GOT3 (cell line): ENCODE data around the gene ESPN.
"Not testable (repeated sequence)": the region's sequence is repeated elsewhere in the genome, so short reads cannot be mapped to it uniquely, and the experiment has no call there.

Experiments used
- DNase-seq: peaks from one replicate; lab custom pipeline; 2025; ENCODE audit warnings: mixed read lengths; lab: John Stamatoyannopoulos, UW

ESPN gene

DNA sequence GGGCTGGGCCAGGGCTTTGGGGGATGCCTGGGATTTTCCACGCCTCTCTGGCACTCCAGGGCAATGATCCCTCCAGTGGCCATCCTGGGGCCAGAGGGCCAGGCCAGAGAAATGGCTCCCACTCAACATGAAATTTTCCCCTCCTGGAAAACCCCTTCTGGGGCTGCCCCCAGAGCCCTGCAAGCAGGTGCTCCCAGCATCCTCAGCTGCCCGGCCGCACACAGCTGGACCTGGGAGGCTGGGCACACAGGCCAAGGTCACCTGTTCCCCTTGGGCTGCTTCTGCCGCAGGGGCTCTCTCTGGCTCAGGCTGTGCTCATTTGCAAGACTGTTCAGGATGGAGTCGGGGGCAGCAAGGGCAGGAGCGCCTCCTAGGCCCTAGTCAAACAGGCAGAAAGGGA is 3.9 kb downstream of the ESPN start:
- not testable (repeated sequence) for DNase-seq

- DNase-seq = not testable (repeated sequence)
These were observed 5.3 kb downstream of the ESPN start for GRCh38 chr1:6429660-6430411.

DNA sequence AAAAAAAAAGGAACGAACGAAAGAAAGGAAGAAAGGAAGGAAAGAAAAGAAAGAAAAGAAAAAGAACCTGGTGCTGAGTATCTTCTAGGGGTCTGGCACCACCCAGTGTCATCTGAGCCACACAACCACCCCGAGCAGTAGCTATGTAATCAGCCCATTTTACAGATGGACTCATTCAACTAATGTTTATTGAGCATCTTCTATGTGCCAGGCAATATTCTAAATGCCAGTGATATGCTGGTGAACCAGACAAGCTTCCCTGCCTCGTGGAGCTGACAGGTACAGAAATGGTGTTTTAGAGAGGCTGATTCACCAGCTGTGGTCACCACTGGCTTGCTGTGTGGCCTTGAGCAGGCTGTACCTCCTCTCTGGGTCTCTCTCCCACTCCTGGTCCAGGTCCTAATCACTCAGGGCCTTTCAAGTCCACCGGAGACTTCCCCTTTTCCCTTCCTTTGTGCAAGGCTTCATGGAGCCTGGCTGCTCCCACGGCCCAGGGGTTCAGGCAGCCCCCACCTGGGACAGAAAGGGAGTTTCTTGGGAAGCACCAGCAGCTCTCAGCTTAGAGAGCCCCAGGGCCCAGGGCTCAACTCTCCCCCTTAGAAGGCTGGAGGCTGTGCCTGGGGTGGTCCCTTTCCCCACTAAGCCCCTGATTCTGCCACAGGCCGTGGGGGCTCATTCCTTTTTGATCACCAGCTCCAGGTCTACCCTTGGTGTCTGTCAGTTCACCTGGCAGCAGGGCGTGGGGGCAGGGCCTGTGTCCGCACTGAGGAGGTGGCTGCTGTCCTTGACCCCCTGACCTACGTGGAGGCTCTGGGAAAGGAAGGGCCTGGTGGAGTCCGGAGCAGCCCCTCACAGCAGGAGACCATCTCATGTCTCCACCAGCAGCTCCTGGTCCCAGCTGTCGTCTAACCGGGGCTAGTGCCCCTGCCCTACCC is 7.3 kb downstream of the ESPN start:
- not testable (repeated sequence) for DNase-seq

DNA sequence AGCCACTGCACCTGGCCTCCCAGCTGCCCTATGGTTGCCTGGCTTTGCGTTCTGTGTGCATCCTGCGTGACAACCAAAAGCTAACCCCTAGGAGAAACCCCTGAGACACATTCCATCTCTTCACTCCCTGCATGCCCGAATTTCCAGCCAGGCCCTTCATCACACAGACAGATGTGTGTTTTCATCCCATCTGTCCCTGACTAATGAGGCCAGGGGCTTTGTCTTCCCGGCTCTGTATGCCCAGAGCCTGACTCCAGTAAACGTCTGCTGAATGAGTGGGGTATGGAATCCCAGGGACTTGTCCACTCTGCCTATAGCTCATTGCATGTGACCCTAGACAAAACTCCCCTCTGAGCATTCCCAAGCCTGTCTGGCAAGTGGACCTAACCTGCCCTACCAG is 9.6 kb downstream of the ESPN start:
- no peak for DNase-seq

DNA sequence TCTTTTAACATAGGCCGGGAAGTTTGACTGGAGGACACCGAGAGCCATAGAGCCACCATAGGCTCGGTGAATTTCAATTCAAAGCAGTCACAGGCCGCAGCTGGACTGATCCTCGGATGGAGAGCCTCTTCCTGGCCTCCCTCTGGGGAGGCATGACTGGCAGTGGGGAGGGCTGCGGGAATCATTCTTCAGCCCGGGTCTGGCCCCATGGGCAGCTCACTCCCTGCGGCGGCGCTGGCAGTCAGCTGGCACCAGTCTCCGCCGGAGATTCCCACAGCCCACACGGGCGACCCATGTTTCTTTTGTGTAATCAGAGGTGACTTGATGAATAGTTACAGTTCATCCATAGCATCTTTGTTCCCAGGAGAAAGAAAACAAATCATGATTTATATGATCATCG is 10.6 kb downstream of the ESPN start:
- no peak for DNase-seq

- DNase-seq = no peak
These were observed 11.0 kb downstream of the ESPN start for GRCh38 chr1:6435547-6435946.

- not testable (repeated sequence) for DNase-seq
These were observed 11.7 kb downstream of the ESPN start for GRCh38 chr1:6436277-6436676.

DNA sequence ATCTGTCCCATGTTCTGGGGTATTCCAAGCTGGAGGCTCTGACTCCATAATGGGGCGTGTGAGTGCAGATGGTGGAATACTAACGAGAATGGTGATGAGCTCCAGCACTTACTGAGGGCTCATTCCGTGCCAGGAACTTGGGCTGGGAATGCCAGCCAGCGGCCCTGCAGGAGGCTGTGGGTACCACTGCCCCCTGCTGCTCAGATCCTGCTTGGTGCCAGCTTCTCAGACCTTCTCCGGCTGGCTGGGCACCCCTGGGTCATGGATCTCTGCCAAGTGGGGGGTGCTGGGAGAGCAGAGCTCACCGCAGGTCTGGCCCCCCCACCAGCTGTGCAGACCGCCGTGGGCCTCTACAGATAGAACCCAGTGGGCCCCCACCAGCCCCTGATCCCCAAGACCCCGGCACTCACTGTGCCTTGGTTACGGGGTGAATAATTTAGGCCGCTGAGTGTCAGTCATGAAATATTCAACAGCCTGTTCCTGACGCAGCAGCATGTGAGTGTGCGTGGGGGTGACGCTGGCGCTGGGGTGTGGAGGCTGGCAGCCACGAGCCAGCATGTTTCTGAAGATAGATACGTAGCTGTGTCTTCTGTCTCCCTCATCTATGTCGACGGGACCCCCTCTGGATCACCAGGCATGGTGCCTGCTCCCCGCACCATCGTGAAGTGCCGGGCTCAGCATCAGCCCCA is 12.6 kb downstream of the ESPN start:
- DNase-seq = not testable (repeated sequence)

DNA sequence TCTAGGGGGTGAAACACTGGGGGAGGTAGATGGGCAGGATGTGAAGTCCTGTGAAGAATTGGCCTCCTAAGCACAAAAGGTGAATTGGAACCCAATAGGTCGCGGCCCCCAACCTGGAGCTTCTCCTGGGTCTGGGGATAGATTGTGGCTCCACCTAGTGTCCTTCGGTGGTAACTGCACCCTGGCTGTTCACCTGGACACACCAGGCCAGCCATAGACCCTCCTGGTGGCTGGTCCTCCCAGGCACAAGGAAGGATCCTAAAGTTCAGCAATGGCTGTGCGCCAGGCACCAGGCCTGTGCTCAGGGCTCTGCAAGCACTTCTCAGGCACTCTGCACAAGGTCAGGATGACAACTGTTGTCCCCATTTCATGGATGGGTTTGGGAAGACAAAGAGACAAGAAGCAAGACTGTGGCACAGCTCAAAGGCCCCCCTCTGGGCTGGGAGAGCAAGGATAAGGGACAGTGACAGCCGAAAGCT is 13.5 kb downstream of the ESPN start:
- no peak for DNase-seq

GRCh38 chr1:6440198-6441126 is 15.9 kb downstream of the ESPN start:
- no peak for DNase-seq

- DNase-seq = no peak
These were observed 17.0 kb downstream of the ESPN start for GRCh38 chr1:6441586-6441985.

- no peak for DNase-seq
These were observed 19.0 kb downstream of the ESPN start for GRCh38 chr1:6443339-6444115.

DNA sequence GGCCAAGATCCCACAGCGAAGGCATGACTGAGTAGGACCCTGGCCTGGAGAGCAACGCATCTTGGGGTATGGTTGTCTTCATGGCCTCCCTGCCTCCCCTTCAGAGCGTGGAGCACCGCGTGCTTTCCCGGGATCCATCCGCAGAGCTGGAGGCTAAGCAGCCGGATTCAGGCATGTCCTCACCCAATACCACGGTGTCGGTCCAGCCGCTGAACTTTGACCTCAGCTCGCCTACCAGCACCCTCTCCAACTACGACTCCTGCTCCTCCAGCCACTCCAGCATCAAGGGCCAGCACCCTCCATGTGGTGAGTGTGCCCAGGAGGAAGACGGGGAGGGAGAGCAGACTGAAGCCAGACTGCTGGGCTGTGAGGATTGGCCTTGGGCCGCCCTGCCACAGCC is 19.8 kb downstream of the ESPN start:
- DNase-seq = no peak

DNA sequence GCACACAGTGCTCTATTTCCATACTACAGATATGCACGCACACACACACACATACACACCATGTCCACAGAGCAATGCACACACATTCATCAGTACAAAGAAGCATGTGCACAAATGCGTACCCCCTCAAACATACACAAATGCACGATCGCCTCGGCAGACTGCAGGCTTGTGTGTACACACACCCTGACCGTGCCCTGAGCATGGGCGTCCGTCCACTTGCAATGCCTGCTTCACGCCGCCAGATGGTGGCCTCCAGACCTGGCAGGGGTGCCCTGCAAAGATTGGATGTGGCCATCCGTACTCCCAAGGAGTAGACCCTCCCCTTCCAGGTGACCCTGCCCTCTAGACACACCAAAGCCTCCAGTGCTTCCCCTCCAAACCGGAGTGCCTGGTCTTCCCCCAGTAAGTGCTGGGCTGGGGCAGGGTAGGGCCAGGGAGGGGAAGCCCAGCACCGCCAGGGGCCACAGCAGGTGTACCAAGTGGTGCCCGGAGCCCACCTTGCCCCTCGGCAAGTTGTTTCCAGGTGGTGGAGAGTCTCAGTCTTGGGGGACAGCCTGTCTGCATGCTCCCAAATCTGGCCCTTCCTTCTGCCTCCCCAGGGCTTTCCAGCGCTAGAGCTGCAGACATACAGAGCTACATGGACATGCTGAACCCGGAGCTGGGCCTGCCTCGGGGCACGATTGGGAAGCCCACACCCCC is 20.6 kb downstream of the ESPN start:
- DNase-seq = no peak

DNA sequence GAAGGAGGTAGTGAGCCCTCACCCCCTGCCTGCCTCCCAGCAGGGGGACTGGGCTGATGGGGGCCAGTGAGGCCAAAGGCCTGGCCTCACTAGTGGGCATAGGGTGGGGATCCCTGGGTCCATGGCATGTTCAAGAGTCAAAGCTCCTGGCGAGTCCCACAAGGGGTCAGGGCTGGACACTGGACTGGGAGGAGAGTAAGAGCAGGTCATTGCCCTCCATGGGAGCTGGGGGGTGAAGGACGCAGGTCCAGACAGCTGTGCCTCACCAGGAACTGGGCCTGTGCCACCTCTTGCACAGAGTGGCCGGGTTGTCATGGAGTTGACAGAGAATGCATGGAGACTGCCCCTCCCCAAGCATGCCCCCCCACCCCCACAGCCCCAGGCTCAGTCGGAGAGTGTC is 21.4 kb downstream of the ESPN start:
- not testable (repeated sequence) for DNase-seq

DNA sequence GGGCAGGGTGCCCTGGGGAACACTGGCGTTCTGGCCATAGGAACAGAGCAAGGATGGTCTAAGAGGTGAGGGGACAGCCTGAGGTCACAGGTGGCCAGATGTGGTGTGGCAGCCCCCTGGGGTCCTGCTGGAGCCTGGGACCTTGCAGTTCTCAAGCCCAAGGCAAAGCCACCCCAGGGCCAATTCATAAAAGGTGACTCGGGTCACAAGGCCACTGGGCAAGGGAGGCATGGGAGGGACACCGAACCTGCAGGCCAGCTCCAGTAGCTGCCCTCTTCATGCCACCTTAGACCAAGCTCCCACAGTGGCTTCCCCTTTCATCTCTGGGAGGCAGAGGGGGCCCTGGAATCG is 22.1 kb downstream of the ESPN start:
- no peak for DNase-seq

- no peak for DNase-seq
These were observed 22.6 kb downstream of the ESPN start for GRCh38 chr1:6447016-6447817.

GRCh38 chr1:6447818-6448748 is 23.5 kb downstream of the ESPN start:
- DNase-seq = no peak
